IMR-90 (cell line): ENCODE data around the gene MCF2L2. TPM values are rescaled to one million over a fixed set of nuclear protein-coding genes. Genes with fewer than 3 reads are reported as not detected.

ENCODE experiments used
- ATAC-seq: fragments of 200-7000 bp; cut with Tn5 transposase; 2 replicates; pipeline ENCODE4 v1.9.1; 2020; ENCODE audit warnings: low read depth, mild to moderate bottlenecking, moderate library complexity
- BruUV-seq: library from RNA; stranded (reverse); fragments of 400-500 nt; replicated peaks from 2 replicates; lab custom pipeline; 2021; lab: Mats Ljungman, UMichigan
- CTCF ChIA-PET: fragments of 300-600 bp; formaldehyde crosslinking; extraction: SDS; loops from one replicate; lab custom pipeline; 2021; ENCODE audit warnings: antibody characterized with exemption; lab: Yijun Ruan, JAX
- POLR2A ChIA-PET: fragments of 300-600 bp; sonication (Branson Sonifier 250); formaldehyde crosslinking; loops from one replicate; lab custom pipeline; 2022; ENCODE audit warnings: antibody characterized with exemption; ENCODE audit not compliant: unreplicated experiment; lab: Charles Lee
- DNase-seq: peaks from one replicate; pipeline ENCODE4 v3.0.0; 2013
- H2AFZ ChIP-seq: replicated peaks from 2 replicates; pipeline ENCODE3; 2013; ENCODE audit warnings: low read length, mild to moderate bottlenecking; ENCODE audit not compliant: poor library complexity
- H2AK5ac ChIP-seq: 2 replicates; pipeline ENCODE4 v1.6.1; 2013; ENCODE audit warnings: low read depth, low read length, inconsistent platforms
- H2AK9ac ChIP-seq: replicated peaks from 2 replicates; pipeline ENCODE3; 2013; ENCODE audit warnings: mild to moderate bottlenecking, low read depth, low read length, moderate library complexity; ENCODE audit not compliant: poor library complexity
- H2BK120ac ChIP-seq: 2 replicates; pipeline ENCODE4 v1.6.1; 2013; ENCODE audit warnings: low read depth, low read length, inconsistent platforms
- H2BK15ac ChIP-seq: 3 replicates; pipeline ENCODE4 v1.6.1; 2013; ENCODE audit warnings: low read depth, low read length, inconsistent platforms
- H2BK20ac ChIP-seq: 2 replicates; pipeline ENCODE4 v1.6.1; 2013; ENCODE audit warnings: low read depth, mild to moderate bottlenecking, inconsistent platforms, low read length, moderate library complexity
- H2BK5ac ChIP-seq: 2 replicates; pipeline ENCODE4 v1.6.1; 2013; ENCODE audit warnings: mild to moderate bottlenecking, low read depth, low read length, inconsistent platforms; ENCODE audit not compliant: poor library complexity, severe bottlenecking
- H3K14ac ChIP-seq: replicated peaks from 2 replicates; pipeline ENCODE4 v1.6.1; 2013; ENCODE audit warnings: low read depth, low read length, inconsistent platforms
- H3K18ac ChIP-seq: 2 replicates; pipeline ENCODE4 v1.6.1; 2013; ENCODE audit warnings: low read depth, low read length, control low read depth
- H3K23ac ChIP-seq: 2 replicates; pipeline ENCODE4 v1.6.1; 2013; ENCODE audit warnings: low read depth, low read length, inconsistent platforms
- H3K27ac ChIP-seq: 2 replicates; pipeline ENCODE4 v1.5.1; 2013; ENCODE audit warnings: mild to moderate bottlenecking, control low read depth, low read length; ENCODE audit not compliant: insufficient read depth
- H3K27me3 ChIP-seq: 2 replicates; pipeline ENCODE4 v1.6.1; 2013; ENCODE audit warnings: low read length; ENCODE audit not compliant: control insufficient read depth, insufficient read depth
- H3K36me3 ChIP-seq: 2 replicates; pipeline ENCODE4 v1.6.1; 2013; ENCODE audit warnings: low read length, mixed read lengths; ENCODE audit not compliant: control insufficient read depth, insufficient read depth
- H3K4ac ChIP-seq: 2 replicates; pipeline ENCODE4 v1.6.1; 2013; ENCODE audit warnings: low read depth, low read length, inconsistent platforms
- H3K4me1 ChIP-seq: 2 replicates; pipeline ENCODE4 v1.6.1; 2013; ENCODE audit warnings: low read length, mixed read lengths; ENCODE audit not compliant: control insufficient read depth, insufficient read depth
- H3K4me2 ChIP-seq: 2 replicates; pipeline ENCODE4 v1.6.1; 2013; ENCODE audit warnings: low read depth, mild to moderate bottlenecking, control low read depth, low read length, moderate library complexity
- H3K4me3 ChIP-seq: 2 replicates; pipeline ENCODE4 v1.5.1; 2013; ENCODE audit warnings: low read depth, mild to moderate bottlenecking, control low read depth, low read length, moderate library complexity; ENCODE audit not compliant: insufficient read depth
- H3K56ac ChIP-seq: 2 replicates; pipeline ENCODE4 v1.6.1; 2013; ENCODE audit warnings: low read length, inconsistent platforms; ENCODE audit not compliant: insufficient read depth; ENCODE audit errors: extremely low read depth
- H3K79me1 ChIP-seq, 2 experiments: 2 replicates each; pipeline ENCODE4 v1.6.1; 2013; ENCODE audit warnings: low read length in 2 of 2, inconsistent platforms in 1 of 2, low read depth in 1 of 2
- H3K9ac ChIP-seq: 2 replicates; pipeline ENCODE4 v1.6.1; 2013; ENCODE audit warnings: low read depth, low read length, control low read depth
- H3K9me1 ChIP-seq: 2 replicates; pipeline ENCODE4 v1.6.1; 2013; ENCODE audit warnings: low read length, inconsistent platforms; ENCODE audit not compliant: insufficient read depth
- H3K9me3 ChIP-seq: 2 replicates; pipeline ENCODE4 v1.6.1; 2013; ENCODE audit warnings: low read length; ENCODE audit not compliant: control insufficient read depth, insufficient read depth
- H4K20me1 ChIP-seq: 2 replicates; pipeline ENCODE4 v1.6.1; 2013; ENCODE audit warnings: low read length, inconsistent platforms; ENCODE audit not compliant: insufficient read depth
- H4K5ac ChIP-seq: 2 replicates; pipeline ENCODE4 v1.6.1; 2013; ENCODE audit warnings: mild to moderate bottlenecking, low read depth, low read length, control low read depth
- H4K8ac ChIP-seq, 2 experiments: 2 replicates each; pipeline ENCODE4 v1.6.1; 2013; ENCODE audit warnings: low read depth in 2 of 2, low read length in 2 of 2, control low read depth in 1 of 2, inconsistent platforms in 1 of 2
- H4K91ac ChIP-seq: 2 replicates; pipeline ENCODE4 v1.6.1; 2013; ENCODE audit warnings: low read depth, low read length, inconsistent platforms; ENCODE audit not compliant: insufficient read depth
- BHLHE40 ChIP-seq: fragments of 150-350 bp; IDR thresholded peaks from 2 replicates; pipeline ENCODE4 v1.6.1; 2016; ENCODE audit warnings: mild to moderate bottlenecking, low read depth, low read length
- CEBPB ChIP-seq: IDR thresholded peaks from 2 replicates; pipeline ENCODE4 v1.6.1; 2012; ENCODE audit warnings: low read depth, low read length, improper control_type of control experiment
- CHD1 ChIP-seq: IDR thresholded peaks from 2 replicates; pipeline ENCODE4 v1.6.1; 2012; ENCODE audit warnings: low read depth, low read length, improper control_type of control experiment
- CTCF ChIP-seq: conservative IDR thresholded peaks from 2 replicates; pipeline ENCODE4 v1.5.1; 2012; ENCODE audit warnings: mild to moderate bottlenecking, low read depth, low read length, improper control_type of control experiment
- ELK1 ChIP-seq: fragments of 150-350 bp; IDR thresholded peaks from 2 replicates; pipeline ENCODE4 v1.6.1; 2016; ENCODE audit warnings: low read depth, mild to moderate bottlenecking, low read length, moderate library complexity, borderline replicate concordance
- FOS ChIP-seq: fragments of 150-350 bp; IDR thresholded peaks from 2 replicates; pipeline ENCODE4 v1.6.1; 2016; ENCODE audit warnings: low read depth, low read length
- MAFK ChIP-seq: IDR thresholded peaks from 2 replicates; pipeline ENCODE4 v1.6.1; 2012; ENCODE audit warnings: low read depth, low read length, improper control_type of control experiment
- MAZ ChIP-seq: IDR thresholded peaks from 2 replicates; pipeline ENCODE4 v1.6.1; 2012; ENCODE audit warnings: low read depth, mild to moderate bottlenecking, low read length, improper control_type of control experiment, moderate library complexity, borderline replicate concordance
- MXI1 ChIP-seq: IDR thresholded peaks from 2 replicates; pipeline ENCODE4 v1.6.1; 2012; ENCODE audit warnings: low read depth, mild to moderate bottlenecking, low read length, moderate library complexity, borderline replicate concordance
- NFE2L2 ChIP-seq: fragments of 150-350 bp; IDR thresholded peaks from 2 replicates; pipeline ENCODE4 v1.6.1; 2016; ENCODE audit warnings: low read depth, mild to moderate bottlenecking, low read length
- POLR2A ChIP-seq: IDR thresholded peaks from 2 replicates; pipeline ENCODE4 v1.6.1; 2012; ENCODE audit warnings: mild to moderate bottlenecking, low read depth, low read length
- RAD21 ChIP-seq: IDR thresholded peaks from 2 replicates; pipeline ENCODE4 v1.6.1; 2012; ENCODE audit warnings: low read length, improper control_type of control experiment
- RCOR1 ChIP-seq: IDR thresholded peaks from 2 replicates; pipeline ENCODE4 v1.6.1; 2012; ENCODE audit warnings: mild to moderate bottlenecking, low read length, improper control_type of control experiment; ENCODE audit not compliant: insufficient replicate concordance
- RFX5 ChIP-seq: IDR thresholded peaks from 2 replicates; pipeline ENCODE4 v1.8.0; 2012; ENCODE audit warnings: low read depth, mild to moderate bottlenecking, low read length, moderate library complexity
- SMC3 ChIP-seq: fragments of 150-350 bp; IDR thresholded peaks from 2 replicates; pipeline ENCODE4 v1.6.1; 2016; ENCODE audit warnings: low read depth, mild to moderate bottlenecking, antibody characterized with exemption, low read length, moderate library complexity
- USF2 ChIP-seq: fragments of 150-350 bp; IDR thresholded peaks from 2 replicates; pipeline ENCODE4 v1.6.1; 2017; ENCODE audit warnings: mild to moderate bottlenecking, antibody characterized with exemption, low read length, low read depth
- WGBS, 2 experiments: methylation state at CpG; one replicate each; pipeline versions ENCODE4 v1.1.5 to v1.1.7; 2013; ENCODE audit warnings: missing lambda C conversion rate in 2 of 2; ENCODE audit not compliant: insufficient read length in 1 of 2; ENCODE audit errors: extremely low coverage in 2 of 2; 5-methylcytosine and 5-hydroxymethylcytosine counted together
- dilution Hi-C: fragments of 300-500 bp; cut with HindIII; formaldehyde crosslinking; loops from one replicate; pipeline ENCODE4 v1.14.3; 2018; ENCODE audit warnings: low sequenced_read_pairs; ENCODE audit not compliant: unreplicated experiment
- in situ Hi-C: fragments of 300-500 bp; cut with MboI; formaldehyde crosslinking; loops from 3 replicates; pipeline ENCODE4 v1.14.3; 2019; ENCODE audit warnings: low sequenced_read_pairs, inconsistent platforms, mixed read lengths
- intact Hi-C: fragments of 100-400 bp; cut with micrococcal nuclease; formaldehyde crosslinking; loops from 2 replicates; pipeline ENCODE4 v1.10.0; 2022
- polyA plus RNA-seq, 3 experiments: library from polyadenylated mRNA; depleted of rRNA; stranded (reverse); fragments of >200 nt; gene quantifications; 2 replicates each; pipeline ENCODE4 v1.2.3, GENCODE V29; 2012; ENCODE audit warnings: low replicate concordance in 1 of 3
- total RNA-seq: library from RNA; depleted of rRNA; stranded (reverse); fragments of >200 nt; gene quantifications from 2 replicates; pipeline ENCODE4 v1.2.3, GENCODE V29; 2012

MCF2L2 gene
- total and polyA plus RNA-seq, 2 of the 4 experiments (the other 2 are of a cell fraction), result under 0.01 TPM; not detected in 1

- H4K20me1 ChIP-seq, result no peaks in the 10 kb centered on the region
- no peak for ATAC-seq
- H2BK120ac ChIP-seq, result no peak overlapping the region
- no peaks in the 10 kb centered on the region for H3K36me3 ChIP-seq
- no peak overlapping the region for H2BK15ac ChIP-seq
- H3K18ac ChIP-seq, result no peak overlapping the region
- no peak overlapping the region for H3K27ac ChIP-seq
- no peak for TF ChIP-seq POLR2A
- TF ChIP-seq ELK1, result no peak
- TF ChIP-seq RFX5, result no peak
- no peak for TF ChIP-seq SMC3
- TF ChIP-seq RCOR1, result no peak
- no peak for TF ChIP-seq CHD1
- no peak for TF ChIP-seq MAFK
- TF ChIP-seq MAZ, result no peak
- TF ChIP-seq CTCF, result no peak
- no peak for TF ChIP-seq MXI1
- no peak for TF ChIP-seq FOS
- no peak for TF ChIP-seq USF2
- no peak for TF ChIP-seq BHLHE40
- no peak for TF ChIP-seq CEBPB
- no peak for TF ChIP-seq NFE2L2
- no peak for TF ChIP-seq RAD21
- peaks cover 0 to under 1% of the 10 kb centered on the region in 2 experiments; a peak in 1 of 4 replicates for H3K79me1 ChIP-seq
- H3K27me3 ChIP-seq, result peaks cover 2% of the 10 kb centered on the region; the same call in 1 of the 2 replicates
- no peak overlapping the region for H2BK5ac ChIP-seq
- H3K14ac ChIP-seq, result no peak overlapping the region
- dilution Hi-C loops, result no loop called here
- no peak overlapping the region for H2AK9ac ChIP-seq
- peaks cover 1% of the 10 kb centered on the region for H3K9me3 ChIP-seq
- DNase-seq, result no peak
- in situ Hi-C loops, result no loop called here
- no peak overlapping the region for H4K5ac ChIP-seq
- no peak overlapping the region for H4K91ac ChIP-seq
- no CpG with 5 or more reads among the region's 7 CpGs for WGBS, 2 experiments
- H2AK5ac ChIP-seq, result no peak overlapping the region
- no peak overlapping the region for H2AFZ ChIP-seq
- no peaks in the 10 kb centered on the region for H3K4me1 ChIP-seq
- no peaks in the 10 kb centered on the region for H3K9me1 ChIP-seq
- no peak overlapping the region for H4K8ac ChIP-seq
- H2BK20ac ChIP-seq, result no peak overlapping the region
- H3K56ac ChIP-seq, result no peak overlapping the region
- no peak overlapping the region for H3K4ac ChIP-seq
- no peak overlapping the region for H3K9ac ChIP-seq
- POLR2A ChIA-PET, result no interaction called here
- no peak overlapping the region for H3K4me2 ChIP-seq
- intact Hi-C loops, result no loop called here
- BruUV-seq, result no TSS peak
- no peak overlapping the region for H3K23ac ChIP-seq
- no peak overlapping the region for H3K4me3 ChIP-seq
- CTCF ChIA-PET, result no interaction called here
Observed at GRCh38 chr3:183260167-183260904, 168.1 kb downstream of the MCF2L2 start.
